ENCODE data around the gene CEP44. TPM values are rescaled to one million over a fixed set of nuclear protein-coding genes. Genes with fewer than 3 reads are reported as not detected.

The CEP44 gene
- total and polyA plus RNA-seq, 2 of the 4 experiments (the other 2 are of a cell fraction) = 3.5 to 9.5 TPM

- Histone ChIP-seq H3K36me3 (ENCODE audit: control insufficient read depth, insufficient read depth, low read length) (no peaks in the 10 kb centered on the region), H3K27ac (ENCODE audit: insufficient read depth, low read length) (no peak overlapping the region), H4K8ac (ENCODE audit: low read depth in 2 of 2, low read length in 2 of 2) (no peak overlapping the region), H3K9me1 (ENCODE audit: insufficient read depth, low read length) (no peaks in the 10 kb centered on the region), H3K4ac (ENCODE audit: low read depth, low read length) (no peak overlapping the region), H2AK9ac (replicated peaks; ENCODE audit: low read depth, low read length, poor library complexity) (no peak overlapping the region), H4K20me1 (ENCODE audit: insufficient read depth, low read length) (no peaks in the 10 kb centered on the region), H3K9me3 (ENCODE audit: control insufficient read depth, insufficient read depth, low read length) (no peaks in the 10 kb centered on the region), H4K5ac (ENCODE audit: low read depth, low read length) (no peak overlapping the region), H2AFZ (replicated peaks; ENCODE audit: low read length, poor library complexity) (no peak overlapping the region), H3K27me3 (ENCODE audit: control insufficient read depth, insufficient read depth, low read length) (no peaks in the 10 kb centered on the region), H2BK120ac (ENCODE audit: low read depth, low read length) (no peak overlapping the region), H3K4me1 (ENCODE audit: control insufficient read depth, insufficient read depth, low read length) (no peaks in the 10 kb centered on the region), H3K4me3 (ENCODE audit: insufficient read depth, low read depth, low read length) (no peak overlapping the region), H3K14ac (replicated peaks; ENCODE audit: low read depth, low read length) (no peak overlapping the region), H3K4me2 (ENCODE audit: low read depth, low read length) (no peak overlapping the region), H2BK5ac (ENCODE audit: low read depth, low read length, poor library complexity, severe bottlenecking) (no peak overlapping the region), H2AK5ac (ENCODE audit: low read depth, low read length) (no peak overlapping the region), H2BK20ac (ENCODE audit: low read depth, low read length) (no peak overlapping the region), H2BK15ac (ENCODE audit: low read depth, low read length) (no peak overlapping the region), H3K23ac (ENCODE audit: low read depth, low read length) (no peak overlapping the region), H3K9ac (ENCODE audit: low read depth, low read length) (no peak overlapping the region), H3K56ac (ENCODE audit: extremely low read depth, insufficient read depth, low read length) (no peak overlapping the region), H3K79me1 (ENCODE audit: low read depth in 1 of 2, low read length in 2 of 2) (peaks cover 7 to 24% of the 10 kb centered on the region in 2 experiments; a peak in 3 of 4 replicates), H3K18ac (ENCODE audit: low read depth, low read length) (no peak overlapping the region), H4K91ac (ENCODE audit: insufficient read depth, low read depth, low read length) (no peak overlapping the region)
- POLR2A ChIA-PET (ENCODE audit: unreplicated experiment) = no interaction called here
- in situ Hi-C loops (cut with MboI; ENCODE audit: low sequenced_read_pairs) = no loop called here
- no peak for DNase-seq
- no TSS peak for BruUV-seq (replicated peaks)
- dilution Hi-C loops (cut with HindIII; ENCODE audit: low sequenced_read_pairs, unreplicated experiment) = no loop called here
- intact Hi-C loops (cut with micrococcal nuclease) = no loop called here
- no peak for TF ChIP-seq ELK1 (IDR thresholded peaks at IDR 0.05; ENCODE audit: borderline replicate concordance, low read depth, low read length)
- no peak for TF ChIP-seq USF2 (IDR thresholded peaks at IDR 0.05; ENCODE audit: low read depth, low read length)
- TF ChIP-seq SMC3 (IDR thresholded peaks at IDR 0.05; ENCODE audit: low read depth, low read length) = no peak
- TF ChIP-seq CHD1 (IDR thresholded peaks at IDR 0.05; ENCODE audit: low read depth, low read length) = no peak
- TF ChIP-seq POLR2A (IDR thresholded peaks at IDR 0.05; ENCODE audit: low read depth, low read length) = no peak
- TF ChIP-seq MXI1 (IDR thresholded peaks at IDR 0.05; ENCODE audit: borderline replicate concordance, low read depth, low read length) = no peak
- TF ChIP-seq MAZ (IDR thresholded peaks at IDR 0.05; ENCODE audit: borderline replicate concordance, low read depth, low read length) = no peak
- no peak for TF ChIP-seq MAFK (IDR thresholded peaks at IDR 0.05; ENCODE audit: low read depth, low read length)
- no peak for TF ChIP-seq RAD21 (IDR thresholded peaks at IDR 0.05; ENCODE audit: low read length)
- no CpG with 5 or more reads among the region's 3 CpGs for WGBS, 2 experiments (ENCODE audit: extremely low coverage in 2 of 2, insufficient read length in 1 of 2)
- CTCF ChIA-PET = no interaction called here
- no peak for ATAC-seq (ENCODE audit: low read depth)
Measured at GRCh38 chr4:174277433-174277832, 6.3 kb upstream of the CEP44 start.
